IMR-90 (cell line): Measurements from ENCODE around the gene SLCO2B1. TPM values are rescaled to one million over a fixed set of nuclear protein-coding genes. Genes with fewer than 3 reads are reported as not detected.

Experiments used
- ATAC-seq: fragments of 200-7000 bp; cut with Tn5 transposase; 2 replicates; pipeline ENCODE4 v1.9.1; 2020; ENCODE audit warnings: low read depth, mild to moderate bottlenecking, moderate library complexity
- BruUV-seq: library from RNA; stranded (reverse); fragments of 400-500 nt; replicated peaks from 2 replicates; lab custom pipeline; 2021; lab: Mats Ljungman, UMichigan
- CTCF ChIA-PET: fragments of 300-600 bp; formaldehyde crosslinking; extraction: SDS; loops from one replicate; lab custom pipeline; 2021; ENCODE audit warnings: antibody characterized with exemption; lab: Yijun Ruan, JAX
- POLR2A ChIA-PET: fragments of 300-600 bp; sonication (Branson Sonifier 250); formaldehyde crosslinking; loops from one replicate; lab custom pipeline; 2022; ENCODE audit warnings: antibody characterized with exemption; ENCODE audit not compliant: unreplicated experiment; lab: Charles Lee
- DNase-seq: peaks from one replicate; pipeline ENCODE4 v3.0.0; 2013
- H2AFZ ChIP-seq: replicated peaks from 2 replicates; pipeline ENCODE3; 2013; ENCODE audit warnings: low read length, mild to moderate bottlenecking; ENCODE audit not compliant: poor library complexity
- H2AK5ac ChIP-seq: 2 replicates; pipeline ENCODE4 v1.6.1; 2013; ENCODE audit warnings: low read depth, low read length, inconsistent platforms
- H2AK9ac ChIP-seq: replicated peaks from 2 replicates; pipeline ENCODE3; 2013; ENCODE audit warnings: mild to moderate bottlenecking, low read depth, low read length, moderate library complexity; ENCODE audit not compliant: poor library complexity
- H2BK120ac ChIP-seq: 2 replicates; pipeline ENCODE4 v1.6.1; 2013; ENCODE audit warnings: low read depth, low read length, inconsistent platforms
- H2BK15ac ChIP-seq: 3 replicates; pipeline ENCODE4 v1.6.1; 2013; ENCODE audit warnings: low read depth, low read length, inconsistent platforms
- H2BK20ac ChIP-seq: 2 replicates; pipeline ENCODE4 v1.6.1; 2013; ENCODE audit warnings: low read depth, mild to moderate bottlenecking, inconsistent platforms, low read length, moderate library complexity
- H2BK5ac ChIP-seq: 2 replicates; pipeline ENCODE4 v1.6.1; 2013; ENCODE audit warnings: mild to moderate bottlenecking, low read depth, low read length, inconsistent platforms; ENCODE audit not compliant: poor library complexity, severe bottlenecking
- H3K14ac ChIP-seq: replicated peaks from 2 replicates; pipeline ENCODE4 v1.6.1; 2013; ENCODE audit warnings: low read depth, low read length, inconsistent platforms
- H3K18ac ChIP-seq: 2 replicates; pipeline ENCODE4 v1.6.1; 2013; ENCODE audit warnings: low read depth, low read length, control low read depth
- H3K23ac ChIP-seq: 2 replicates; pipeline ENCODE4 v1.6.1; 2013; ENCODE audit warnings: low read depth, low read length, inconsistent platforms
- H3K27ac ChIP-seq: 2 replicates; pipeline ENCODE4 v1.5.1; 2013; ENCODE audit warnings: mild to moderate bottlenecking, control low read depth, low read length; ENCODE audit not compliant: insufficient read depth
- H3K27me3 ChIP-seq: 2 replicates; pipeline ENCODE4 v1.6.1; 2013; ENCODE audit warnings: low read length; ENCODE audit not compliant: control insufficient read depth, insufficient read depth
- H3K36me3 ChIP-seq: 2 replicates; pipeline ENCODE4 v1.6.1; 2013; ENCODE audit warnings: low read length, mixed read lengths; ENCODE audit not compliant: control insufficient read depth, insufficient read depth
- H3K4ac ChIP-seq: 2 replicates; pipeline ENCODE4 v1.6.1; 2013; ENCODE audit warnings: low read depth, low read length, inconsistent platforms
- H3K4me1 ChIP-seq: 2 replicates; pipeline ENCODE4 v1.6.1; 2013; ENCODE audit warnings: low read length, mixed read lengths; ENCODE audit not compliant: control insufficient read depth, insufficient read depth
- H3K4me2 ChIP-seq: 2 replicates; pipeline ENCODE4 v1.6.1; 2013; ENCODE audit warnings: low read depth, mild to moderate bottlenecking, control low read depth, low read length, moderate library complexity
- H3K4me3 ChIP-seq: 2 replicates; pipeline ENCODE4 v1.5.1; 2013; ENCODE audit warnings: low read depth, mild to moderate bottlenecking, control low read depth, low read length, moderate library complexity; ENCODE audit not compliant: insufficient read depth
- H3K56ac ChIP-seq: 2 replicates; pipeline ENCODE4 v1.6.1; 2013; ENCODE audit warnings: low read length, inconsistent platforms; ENCODE audit not compliant: insufficient read depth; ENCODE audit errors: extremely low read depth
- H3K79me1 ChIP-seq, 2 experiments: 2 replicates each; pipeline ENCODE4 v1.6.1; 2013; ENCODE audit warnings: low read length in 2 of 2, inconsistent platforms in 1 of 2, low read depth in 1 of 2
- H3K9ac ChIP-seq: 2 replicates; pipeline ENCODE4 v1.6.1; 2013; ENCODE audit warnings: low read depth, low read length, control low read depth
- H3K9me1 ChIP-seq: 2 replicates; pipeline ENCODE4 v1.6.1; 2013; ENCODE audit warnings: low read length, inconsistent platforms; ENCODE audit not compliant: insufficient read depth
- H3K9me3 ChIP-seq: 2 replicates; pipeline ENCODE4 v1.6.1; 2013; ENCODE audit warnings: low read length; ENCODE audit not compliant: control insufficient read depth, insufficient read depth
- H4K20me1 ChIP-seq: 2 replicates; pipeline ENCODE4 v1.6.1; 2013; ENCODE audit warnings: low read length, inconsistent platforms; ENCODE audit not compliant: insufficient read depth
- H4K5ac ChIP-seq: 2 replicates; pipeline ENCODE4 v1.6.1; 2013; ENCODE audit warnings: mild to moderate bottlenecking, low read depth, low read length, control low read depth
- H4K8ac ChIP-seq, 2 experiments: 2 replicates each; pipeline ENCODE4 v1.6.1; 2013; ENCODE audit warnings: low read depth in 2 of 2, low read length in 2 of 2, control low read depth in 1 of 2, inconsistent platforms in 1 of 2
- H4K91ac ChIP-seq: 2 replicates; pipeline ENCODE4 v1.6.1; 2013; ENCODE audit warnings: low read depth, low read length, inconsistent platforms; ENCODE audit not compliant: insufficient read depth
- CEBPB ChIP-seq: IDR thresholded peaks from 2 replicates; pipeline ENCODE4 v1.6.1; 2012; ENCODE audit warnings: low read depth, low read length, improper control_type of control experiment
- CHD1 ChIP-seq: IDR thresholded peaks from 2 replicates; pipeline ENCODE4 v1.6.1; 2012; ENCODE audit warnings: low read depth, low read length, improper control_type of control experiment
- FOS ChIP-seq: fragments of 150-350 bp; IDR thresholded peaks from 2 replicates; pipeline ENCODE4 v1.6.1; 2016; ENCODE audit warnings: low read depth, low read length
- MAFK ChIP-seq: IDR thresholded peaks from 2 replicates; pipeline ENCODE4 v1.6.1; 2012; ENCODE audit warnings: low read depth, low read length, improper control_type of control experiment
- MXI1 ChIP-seq: IDR thresholded peaks from 2 replicates; pipeline ENCODE4 v1.6.1; 2012; ENCODE audit warnings: low read depth, mild to moderate bottlenecking, low read length, moderate library complexity, borderline replicate concordance
- NFE2L2 ChIP-seq: fragments of 150-350 bp; IDR thresholded peaks from 2 replicates; pipeline ENCODE4 v1.6.1; 2016; ENCODE audit warnings: low read depth, mild to moderate bottlenecking, low read length
- POLR2A ChIP-seq: IDR thresholded peaks from 2 replicates; pipeline ENCODE4 v1.6.1; 2012; ENCODE audit warnings: mild to moderate bottlenecking, low read depth, low read length
- RAD21 ChIP-seq: IDR thresholded peaks from 2 replicates; pipeline ENCODE4 v1.6.1; 2012; ENCODE audit warnings: low read length, improper control_type of control experiment
- RCOR1 ChIP-seq: IDR thresholded peaks from 2 replicates; pipeline ENCODE4 v1.6.1; 2012; ENCODE audit warnings: mild to moderate bottlenecking, low read length, improper control_type of control experiment; ENCODE audit not compliant: insufficient replicate concordance
- RFX5 ChIP-seq: IDR thresholded peaks from 2 replicates; pipeline ENCODE4 v1.8.0; 2012; ENCODE audit warnings: low read depth, mild to moderate bottlenecking, low read length, moderate library complexity
- WGBS, 2 experiments: methylation state at CpG; one replicate each; pipeline versions ENCODE4 v1.1.5 to v1.1.7; 2013; ENCODE audit warnings: missing lambda C conversion rate in 2 of 2; ENCODE audit not compliant: insufficient read length in 1 of 2; ENCODE audit errors: extremely low coverage in 2 of 2; 5-methylcytosine and 5-hydroxymethylcytosine counted together
- dilution Hi-C: fragments of 300-500 bp; cut with HindIII; formaldehyde crosslinking; loops from one replicate; pipeline ENCODE4 v1.14.3; 2018; ENCODE audit warnings: low sequenced_read_pairs; ENCODE audit not compliant: unreplicated experiment
- in situ Hi-C: fragments of 300-500 bp; cut with MboI; formaldehyde crosslinking; loops from 3 replicates; pipeline ENCODE4 v1.14.3; 2019; ENCODE audit warnings: low sequenced_read_pairs, inconsistent platforms, mixed read lengths
- intact Hi-C: fragments of 100-400 bp; cut with micrococcal nuclease; formaldehyde crosslinking; loops from 2 replicates; pipeline ENCODE4 v1.10.0; 2022
- polyA plus RNA-seq, 3 experiments: library from polyadenylated mRNA; depleted of rRNA; stranded (reverse); fragments of >200 nt; gene quantifications; 2 replicates each; pipeline ENCODE4 v1.2.3, GENCODE V29; 2012; ENCODE audit warnings: low replicate concordance in 1 of 3
- total RNA-seq: library from RNA; depleted of rRNA; stranded (reverse); fragments of >200 nt; gene quantifications from 2 replicates; pipeline ENCODE4 v1.2.3, GENCODE V29; 2012
- TF ChIP-seq, protein P1 (sequence below): conservative IDR thresholded peaks from 2 replicates; pipeline ENCODE4 v1.5.1; 2012; ENCODE audit warnings: mild to moderate bottlenecking, low read depth, low read length, improper control_type of control experiment

The SLCO2B1 gene
- total and polyA plus RNA-seq, 2 of the 4 experiments (the other 2 are of a cell fraction) = not detected

DNA sequence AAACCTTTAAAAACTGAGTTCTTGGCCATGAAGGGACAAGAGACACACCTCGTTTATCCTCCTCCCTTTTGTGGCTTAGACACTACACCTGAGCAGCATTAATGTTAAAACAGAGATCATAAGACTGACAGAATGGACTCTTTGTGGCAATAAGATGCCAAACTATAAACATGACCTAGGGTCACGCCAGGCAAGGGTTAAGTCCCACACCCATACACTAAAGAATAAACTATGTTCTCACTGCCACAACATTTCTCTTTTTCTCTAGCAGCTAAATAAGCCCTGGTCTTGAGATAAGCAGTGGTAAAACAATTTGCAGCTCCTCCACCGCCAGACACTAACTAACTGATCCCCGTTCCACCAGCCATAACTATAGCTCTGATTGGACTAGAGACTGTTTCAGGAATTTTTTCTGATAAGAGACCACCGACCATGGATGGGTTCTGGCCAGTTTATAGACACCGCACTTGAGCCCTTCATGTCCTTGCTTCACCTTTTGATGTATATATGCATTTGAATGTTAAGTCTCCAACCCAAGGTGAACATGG, 4.9 kb upstream of the SLCO2B1 start:
- DNase-seq = no peak
- Histone ChIP-seq H3K9ac (no peak overlapping the region), H3K14ac (no peak overlapping the region), H3K9me1 (peaks cover 5% of the 10 kb centered on the region), H3K9me3 (no peaks in the 10 kb centered on the region), H2AK5ac (no peak overlapping the region), H3K4me2 (no peak overlapping the region), H2AFZ (no peak overlapping the region), H3K56ac (no peak overlapping the region), H3K27ac (no peak overlapping the region), H4K91ac (no peak overlapping the region), H3K23ac (no peak overlapping the region), H3K4ac (no peak overlapping the region), H2BK15ac (no peak overlapping the region), H3K4me3 (no peak overlapping the region), H2BK5ac (no peak overlapping the region), H4K20me1 (no peaks in the 10 kb centered on the region), H4K5ac (no peak overlapping the region), H2AK9ac (no peak overlapping the region), H2BK20ac (no peak overlapping the region), H2BK120ac (no peak overlapping the region), H3K4me1 (peaks cover 2% of the 10 kb centered on the region; the same call in 1 of the 2 replicates), H3K27me3 (peaks cover 37% of the 10 kb centered on the region), H3K18ac (no peak overlapping the region), H3K79me1 (no peaks in the 10 kb centered on the region), H4K8ac (no peak overlapping the region), H3K36me3 (no peaks in the 10 kb centered on the region)
- TF ChIP-seq RFX5 (no peak), POLR2A (no peak), FOS (no peak), RAD21 (no peak), CEBPB (no peak), CHD1 (no peak), RCOR1 (no peak), MAFK (no peak), MXI1 (no peak), NFE2L2 (no peak)
- TF ChIP-seq, protein P1, sequence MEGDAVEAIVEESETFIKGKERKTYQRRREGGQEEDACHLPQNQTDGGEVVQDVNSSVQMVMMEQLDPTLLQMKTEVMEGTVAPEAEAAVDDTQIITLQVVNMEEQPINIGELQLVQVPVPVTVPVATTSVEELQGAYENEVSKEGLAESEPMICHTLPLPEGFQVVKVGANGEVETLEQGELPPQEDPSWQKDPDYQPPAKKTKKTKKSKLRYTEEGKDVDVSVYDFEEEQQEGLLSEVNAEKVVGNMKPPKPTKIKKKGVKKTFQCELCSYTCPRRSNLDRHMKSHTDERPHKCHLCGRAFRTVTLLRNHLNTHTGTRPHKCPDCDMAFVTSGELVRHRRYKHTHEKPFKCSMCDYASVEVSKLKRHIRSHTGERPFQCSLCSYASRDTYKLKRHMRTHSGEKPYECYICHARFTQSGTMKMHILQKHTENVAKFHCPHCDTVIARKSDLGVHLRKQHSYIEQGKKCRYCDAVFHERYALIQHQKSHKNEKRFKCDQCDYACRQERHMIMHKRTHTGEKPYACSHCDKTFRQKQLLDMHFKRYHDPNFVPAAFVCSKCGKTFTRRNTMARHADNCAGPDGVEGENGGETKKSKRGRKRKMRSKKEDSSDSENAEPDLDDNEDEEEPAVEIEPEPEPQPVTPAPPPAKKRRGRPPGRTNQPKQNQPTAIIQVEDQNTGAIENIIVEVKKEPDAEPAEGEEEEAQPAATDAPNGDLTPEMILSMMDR = no peak
- no peak for ATAC-seq
- intact Hi-C loops (loop anchor here (2.0 kb wide), 2 partner anchors 95 to 217 kb away; partner anchors contain the start of gene TPBGL), dilution Hi-C loops (no loop called here), in situ Hi-C loops (loop anchor here (5.0 kb wide), 2 partner anchors 56 to 101 kb away; no protein-coding TSS in a partner anchor)
- WGBS, 2 experiments = 67% methylated on average over 1 of the region's 6 CpGs; no CpG with 5 or more reads in 1 of the 2 experiments
- ChIA-PET POLR2A (no interaction called here), CTCF (interaction anchor here (0.8 to 5.6 kb wide), 5 partner anchors 18 to 96 kb away, joined by 3 to 43 read pairs (median 3); partner anchors contain the start of gene TPBGL)
- no TSS peak for BruUV-seq
